ENCODE results near the gene TLR3.

GRCh38 chr4:186030795-186031194 is 38.2 kb upstream of the TLR3 start:
- no peak for TF ChIP-seq POLR2A (IDR thresholded peaks at IDR 0.05)
- TF ChIP-seq, protein P1, sequence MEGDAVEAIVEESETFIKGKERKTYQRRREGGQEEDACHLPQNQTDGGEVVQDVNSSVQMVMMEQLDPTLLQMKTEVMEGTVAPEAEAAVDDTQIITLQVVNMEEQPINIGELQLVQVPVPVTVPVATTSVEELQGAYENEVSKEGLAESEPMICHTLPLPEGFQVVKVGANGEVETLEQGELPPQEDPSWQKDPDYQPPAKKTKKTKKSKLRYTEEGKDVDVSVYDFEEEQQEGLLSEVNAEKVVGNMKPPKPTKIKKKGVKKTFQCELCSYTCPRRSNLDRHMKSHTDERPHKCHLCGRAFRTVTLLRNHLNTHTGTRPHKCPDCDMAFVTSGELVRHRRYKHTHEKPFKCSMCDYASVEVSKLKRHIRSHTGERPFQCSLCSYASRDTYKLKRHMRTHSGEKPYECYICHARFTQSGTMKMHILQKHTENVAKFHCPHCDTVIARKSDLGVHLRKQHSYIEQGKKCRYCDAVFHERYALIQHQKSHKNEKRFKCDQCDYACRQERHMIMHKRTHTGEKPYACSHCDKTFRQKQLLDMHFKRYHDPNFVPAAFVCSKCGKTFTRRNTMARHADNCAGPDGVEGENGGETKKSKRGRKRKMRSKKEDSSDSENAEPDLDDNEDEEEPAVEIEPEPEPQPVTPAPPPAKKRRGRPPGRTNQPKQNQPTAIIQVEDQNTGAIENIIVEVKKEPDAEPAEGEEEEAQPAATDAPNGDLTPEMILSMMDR (IDR thresholded peaks at IDR 0.05) = no peak
